Fibroblast of lung (primary cell): Measurements from ENCODE around the gene EPS8L1. TPM values are rescaled to one million over a fixed set of nuclear protein-coding genes. Genes with fewer than 3 reads are reported as not detected.

Experiments used
- DNase-seq, 2 donors: peaks; one replicate each; pipeline versions ENCODE4 v3.0.0 to v3.0.0-alpha.2; 2010; ENCODE audit warnings: low read depth in 2 of 2
- H2AFZ ChIP-seq: 2 replicates; pipeline ENCODE4 v1.5.1; 2012; ENCODE audit warnings: low read length, control low read depth, inconsistent platforms
- H3K27ac ChIP-seq: 2 replicates; pipeline ENCODE4 v1.5.1; 2011; ENCODE audit warnings: low read length, control low read depth; ENCODE audit not compliant: insufficient read depth
- H3K27me3 ChIP-seq: 2 replicates; pipeline ENCODE4 v1.5.1; 2011; ENCODE audit warnings: mild to moderate bottlenecking, low read length; ENCODE audit not compliant: control insufficient read depth, insufficient read depth
- H3K36me3 ChIP-seq: 2 replicates; pipeline ENCODE4 v1.5.1; 2011; ENCODE audit warnings: low read length; ENCODE audit not compliant: control insufficient read depth, insufficient read depth
- H3K4me1 ChIP-seq: 2 replicates; pipeline ENCODE4 v1.5.1; 2011; ENCODE audit warnings: low read length; ENCODE audit not compliant: control insufficient read depth, insufficient read depth; ENCODE audit errors: extremely low read depth
- H3K4me2 ChIP-seq: 2 replicates; pipeline ENCODE4 v1.5.1; 2011; ENCODE audit warnings: low read length, control low read depth; ENCODE audit not compliant: insufficient read depth; ENCODE audit errors: extremely low read depth
- H3K4me3 ChIP-seq, 4 experiments: fragments of 200-600 bp in 1 of 4; sonication (generic) in 1 of 4; replicated peaks in 1 of 4; 2 replicates each; pipeline ENCODE4 v1.5.1; 2011 to 2016; ENCODE audit warnings: low read length in 4 of 4, low read depth in 3 of 4, mild to moderate bottlenecking in 3 of 4, control low read depth in 2 of 4, inconsistent platforms in 1 of 4, mixed read lengths in 1 of 4; ENCODE audit not compliant: insufficient read depth in 1 of 4; ENCODE audit errors: control extremely low read depth in 1 of 4
- H3K79me2 ChIP-seq: 2 replicates; pipeline ENCODE4 v1.5.1; 2012; ENCODE audit warnings: mild to moderate bottlenecking, low read length, inconsistent platforms; ENCODE audit not compliant: control insufficient read depth, insufficient read depth
- H3K9ac ChIP-seq: 2 replicates; pipeline ENCODE4 v1.5.1; 2011; ENCODE audit warnings: mild to moderate bottlenecking, low read length, control low read depth; ENCODE audit not compliant: insufficient read depth
- H3K9me3 ChIP-seq: 2 replicates; pipeline ENCODE4 v1.5.1; 2012; ENCODE audit warnings: low read depth, low read length; ENCODE audit not compliant: control insufficient read depth, insufficient read depth
- H4K20me1 ChIP-seq: 2 replicates; pipeline ENCODE4 v1.5.1; 2011; ENCODE audit warnings: low read length; ENCODE audit not compliant: control insufficient read depth, insufficient read depth; ENCODE audit errors: extremely low read depth
- CTCF ChIP-seq, 2 donors: IDR thresholded peaks in 1 of 2; conservative IDR thresholded peaks in 1 of 2; 1 replicate in 1 of 2; 2 replicates in 1 of 2; pipeline ENCODE4 v1.5.1; 2011 to 2012; ENCODE audit warnings: low read length in 2 of 2, control low read depth in 1 of 2, inconsistent platforms in 1 of 2, low read depth in 1 of 2, mild to moderate bottlenecking in 1 of 2
- EZH2 ChIP-seq: IDR thresholded peaks from 2 replicates; pipeline ENCODE4 v1.5.1; 2012; ENCODE audit warnings: low read length, control low read depth, mild to moderate bottlenecking; ENCODE audit errors: missing control alignments
- polyA plus RNA-seq, 2 donors: library from polyadenylated mRNA; depleted of rRNA in 1 of 2; stranded (reverse) in 1 of 2; unstranded in 1 of 2; fragments of >200 nt; gene quantifications; 2 replicates each; pipeline ENCODE4 v1.2.1, GENCODE V29; 2011 to 2012; ENCODE audit warnings: missing spikeins in 1 of 2
- total RNA-seq: library from RNA; depleted of rRNA; stranded (reverse); fragments of >200 nt; gene quantifications from 2 replicates; pipeline ENCODE4 v1.2.1, GENCODE V29; 2014

Gene EPS8L1
- total and polyA plus RNA-seq, 2 donors (not counting 1 experiment from before 2014, with no cell fraction given) = 0.17 to 1.9 TPM

DNA sequence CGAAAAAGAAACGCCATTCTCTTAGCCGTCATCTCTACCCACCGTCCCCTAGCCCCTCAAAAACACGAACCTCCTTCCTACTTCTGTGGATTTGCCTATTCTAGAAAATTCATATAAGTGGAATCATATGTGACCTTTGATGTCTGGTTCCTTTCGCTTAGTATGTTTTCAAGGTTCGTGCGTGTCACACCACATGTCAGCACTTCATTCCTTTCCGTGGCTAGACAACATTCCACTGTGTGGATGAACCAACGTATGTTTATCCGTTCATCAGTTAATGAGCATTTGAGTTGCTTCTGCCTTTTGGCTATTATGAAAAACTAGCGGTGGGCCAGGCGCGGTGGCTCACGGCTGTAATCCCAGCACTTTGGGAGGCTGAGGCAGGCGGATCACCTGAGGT is 55.8 kb downstream of the EPS8L1 start:
- no peaks in the 10 kb centered on the region for H3K79me2 ChIP-seq
- no peaks in the 10 kb centered on the region for H3K4me1 ChIP-seq
- peak in 1 of 2 donors; percentile 25 for DNase-seq
- no peak overlapping the region for H3K4me2 ChIP-seq
- H3K9me3 ChIP-seq = no peaks in the 10 kb centered on the region
- H3K36me3 ChIP-seq = no peaks in the 10 kb centered on the region
- no peak overlapping the region for H3K4me3 ChIP-seq
- TF ChIP-seq CTCF (conservative IDR thresholded peaks at IDR 0.05 in 1 of 2, IDR thresholded peaks at IDR 0.05 in 1 of 2; ENCODE audit: low read depth in 1 of 2, low read length in 2 of 2) = no peak
- no peak for TF ChIP-seq EZH2
- H3K9ac ChIP-seq = no peak overlapping the region
- peaks cover 6% of the 10 kb centered on the region for H3K27me3 ChIP-seq
- no peaks in the 10 kb centered on the region for H4K20me1 ChIP-seq
- H2AFZ ChIP-seq = no peak overlapping the region
- H3K27ac ChIP-seq = no peak overlapping the region

DNA sequence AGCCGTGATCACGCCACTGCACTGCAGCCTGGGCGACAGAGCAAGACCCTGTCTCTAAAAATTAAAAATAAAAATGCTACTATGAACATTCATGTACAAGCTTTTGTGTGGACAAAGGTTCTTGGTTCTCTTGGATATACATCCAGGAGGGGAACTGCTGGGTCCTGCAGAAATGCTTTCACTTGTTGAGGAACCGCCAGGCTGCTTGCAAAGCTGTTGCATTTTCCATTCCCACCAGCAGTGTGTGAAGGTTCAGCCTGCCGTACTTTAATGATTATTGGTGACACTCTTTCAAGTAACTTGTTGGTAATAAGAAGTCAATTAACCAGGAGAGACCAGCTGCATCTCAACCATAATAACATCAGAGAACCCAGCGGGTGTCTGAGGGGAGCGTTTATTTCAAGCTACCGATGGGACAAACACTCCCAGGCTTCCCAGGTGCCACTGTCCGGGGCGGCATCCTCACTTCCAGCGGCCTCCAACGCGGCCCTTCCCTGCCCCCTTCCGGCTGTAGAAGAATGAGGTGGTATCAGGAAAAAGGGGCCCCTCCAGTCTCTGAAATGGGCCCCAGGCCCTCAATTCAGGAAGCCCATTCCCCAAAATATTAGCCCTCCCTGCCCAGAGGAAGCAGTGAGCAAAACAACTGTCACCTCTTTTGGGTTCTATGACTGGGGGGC is 56.9 kb downstream of the EPS8L1 start:
- H3K9ac ChIP-seq = no peak overlapping the region
- H3K9me3 ChIP-seq = no peaks in the 10 kb centered on the region
- H3K36me3 ChIP-seq = no peaks in the 10 kb centered on the region
- DNase-seq = no peak
- no peaks in the 10 kb centered on the region for H3K79me2 ChIP-seq
- no peak overlapping the region for H2AFZ ChIP-seq
- no peak overlapping the region for H3K27ac ChIP-seq
- no peak overlapping the region for H3K4me2 ChIP-seq
- peaks cover 6% of the 10 kb centered on the region for H3K27me3 ChIP-seq
- TF ChIP-seq CTCF (conservative IDR thresholded peaks at IDR 0.05 in 1 of 2, IDR thresholded peaks at IDR 0.05 in 1 of 2; ENCODE audit: low read depth in 1 of 2, low read length in 2 of 2) = peak in 1 of 2 donors; percentile 3
- TF ChIP-seq EZH2 = no peak
- no peaks in the 10 kb centered on the region for H4K20me1 ChIP-seq
- H3K4me3 ChIP-seq = no peak overlapping the region
- H3K4me1 ChIP-seq = no peaks in the 10 kb centered on the region

- Histone ChIP-seq H3K9me3 (no peaks in the 10 kb centered on the region), H3K36me3 (no peaks in the 10 kb centered on the region), H3K27me3 (peaks cover 6% of the 10 kb centered on the region), H3K9ac (no peak overlapping the region), H3K79me2 (no peaks in the 10 kb centered on the region), H3K4me2 (peak overlapping the region; percentile 35), H2AFZ (peak overlapping the region; percentile 23), H3K27ac (no peak overlapping the region), H4K20me1 (no peaks in the 10 kb centered on the region), H3K4me1 (no peaks in the 10 kb centered on the region), H3K4me3 (no peak overlapping the region)
- no peak for DNase-seq
- peak; percentile 21 for TF ChIP-seq EZH2
- no peak for TF ChIP-seq CTCF (conservative IDR thresholded peaks at IDR 0.05 in 1 of 2, IDR thresholded peaks at IDR 0.05 in 1 of 2; ENCODE audit: low read depth in 1 of 2, low read length in 2 of 2)
Measured at GRCh38 chr19:55133639-55134444, 58.2 kb downstream of the EPS8L1 start.
